Fibroblast of lung (primary cell): ENCODE data around the gene PCBP3. TPM values are rescaled to one million over a fixed set of nuclear protein-coding genes. Genes with fewer than 3 reads are reported as not detected.

Experiments
- DNase-seq, 2 donors: peaks; one replicate each; pipeline versions ENCODE4 v3.0.0 to v3.0.0-alpha.2; 2010; ENCODE audit warnings: low read depth in 2 of 2
- H2AFZ ChIP-seq: 2 replicates; pipeline ENCODE4 v1.5.1; 2012; ENCODE audit warnings: low read length, control low read depth, inconsistent platforms
- H3K27ac ChIP-seq: 2 replicates; pipeline ENCODE4 v1.5.1; 2011; ENCODE audit warnings: low read length, control low read depth; ENCODE audit not compliant: insufficient read depth
- H3K27me3 ChIP-seq: 2 replicates; pipeline ENCODE4 v1.5.1; 2011; ENCODE audit warnings: mild to moderate bottlenecking, low read length; ENCODE audit not compliant: control insufficient read depth, insufficient read depth
- H3K36me3 ChIP-seq: 2 replicates; pipeline ENCODE4 v1.5.1; 2011; ENCODE audit warnings: low read length; ENCODE audit not compliant: control insufficient read depth, insufficient read depth
- H3K4me1 ChIP-seq: 2 replicates; pipeline ENCODE4 v1.5.1; 2011; ENCODE audit warnings: low read length; ENCODE audit not compliant: control insufficient read depth, insufficient read depth; ENCODE audit errors: extremely low read depth
- H3K4me2 ChIP-seq: 2 replicates; pipeline ENCODE4 v1.5.1; 2011; ENCODE audit warnings: low read length, control low read depth; ENCODE audit not compliant: insufficient read depth; ENCODE audit errors: extremely low read depth
- H3K4me3 ChIP-seq, 4 experiments: fragments of 200-600 bp in 1 of 4; sonication (generic) in 1 of 4; replicated peaks in 1 of 4; 2 replicates each; pipeline ENCODE4 v1.5.1; 2011 to 2016; ENCODE audit warnings: low read length in 4 of 4, low read depth in 3 of 4, mild to moderate bottlenecking in 3 of 4, control low read depth in 2 of 4, inconsistent platforms in 1 of 4, mixed read lengths in 1 of 4; ENCODE audit not compliant: insufficient read depth in 1 of 4; ENCODE audit errors: control extremely low read depth in 1 of 4
- H3K79me2 ChIP-seq: 2 replicates; pipeline ENCODE4 v1.5.1; 2012; ENCODE audit warnings: mild to moderate bottlenecking, low read length, inconsistent platforms; ENCODE audit not compliant: control insufficient read depth, insufficient read depth
- H3K9ac ChIP-seq: 2 replicates; pipeline ENCODE4 v1.5.1; 2011; ENCODE audit warnings: mild to moderate bottlenecking, low read length, control low read depth; ENCODE audit not compliant: insufficient read depth
- H3K9me3 ChIP-seq: 2 replicates; pipeline ENCODE4 v1.5.1; 2012; ENCODE audit warnings: low read depth, low read length; ENCODE audit not compliant: control insufficient read depth, insufficient read depth
- H4K20me1 ChIP-seq: 2 replicates; pipeline ENCODE4 v1.5.1; 2011; ENCODE audit warnings: low read length; ENCODE audit not compliant: control insufficient read depth, insufficient read depth; ENCODE audit errors: extremely low read depth
- EZH2 ChIP-seq: IDR thresholded peaks from 2 replicates; pipeline ENCODE4 v1.5.1; 2012; ENCODE audit warnings: low read length, control low read depth, mild to moderate bottlenecking; ENCODE audit errors: missing control alignments
- polyA plus RNA-seq, 2 donors: library from polyadenylated mRNA; depleted of rRNA in 1 of 2; stranded (reverse) in 1 of 2; unstranded in 1 of 2; fragments of >200 nt; gene quantifications; 2 replicates each; pipeline ENCODE4 v1.2.1, GENCODE V29; 2011 to 2012; ENCODE audit warnings: missing spikeins in 1 of 2
- total RNA-seq: library from RNA; depleted of rRNA; stranded (reverse); fragments of >200 nt; gene quantifications from 2 replicates; pipeline ENCODE4 v1.2.1, GENCODE V29; 2014
- TF ChIP-seq, protein P1 (sequence below), 2 donors: IDR thresholded peaks in 1 of 2; conservative IDR thresholded peaks in 1 of 2; 1 replicate in 1 of 2; 2 replicates in 1 of 2; pipeline ENCODE4 v1.5.1; 2011 to 2012; ENCODE audit warnings: low read length in 2 of 2, control low read depth in 1 of 2, inconsistent platforms in 1 of 2, low read depth in 1 of 2, mild to moderate bottlenecking in 1 of 2

PCBP3 gene
- total and polyA plus RNA-seq, 2 donors (not counting 1 experiment from before 2014, with no cell fraction given), result 0.51 to 1.7 TPM

DNA sequence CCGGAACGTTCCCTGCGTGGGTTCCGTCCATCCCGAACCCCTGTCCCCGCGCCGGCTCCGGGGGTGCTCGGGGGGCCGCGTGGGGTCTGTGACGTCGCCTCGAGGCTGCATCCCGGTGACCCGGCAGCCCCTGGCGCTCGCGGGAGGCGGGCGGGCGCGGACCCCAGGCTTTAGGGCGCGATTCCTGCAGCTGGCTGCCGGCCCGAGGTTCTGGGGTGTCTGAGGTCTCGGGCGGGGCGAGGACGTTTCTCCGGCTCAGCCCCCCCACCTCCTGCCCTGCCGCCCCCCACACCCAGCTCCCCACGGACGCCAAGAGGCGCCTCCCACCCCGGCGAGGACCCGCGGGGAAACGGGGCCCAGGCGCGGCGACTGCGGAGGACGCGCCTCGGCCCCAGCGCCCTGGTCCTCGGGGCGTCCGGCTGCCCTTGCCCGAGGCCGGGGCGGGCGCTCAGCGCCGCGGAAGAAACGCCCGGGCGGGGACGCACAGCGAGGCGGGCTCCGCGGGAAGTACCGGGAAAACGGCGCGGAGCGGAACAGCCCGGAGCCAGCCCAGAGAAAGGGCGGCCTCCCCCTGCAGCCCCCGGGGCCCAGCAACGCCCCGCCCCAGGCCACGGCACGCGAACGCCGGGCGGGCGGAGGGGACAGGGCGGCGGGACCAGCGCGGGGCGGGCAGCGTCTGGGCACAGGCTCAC is 1.3 kb upstream of the PCBP3 start:
- Histone ChIP-seq H3K4me3 (no peak overlapping the region), H3K4me2 (no peak overlapping the region), H3K9ac (no peak overlapping the region), H3K9me3 (no peaks in the 10 kb centered on the region), H2AFZ (no peak overlapping the region), H3K27ac (no peak overlapping the region), H3K36me3 (no peaks in the 10 kb centered on the region), H3K27me3 (peaks cover 7% of the 10 kb centered on the region), H4K20me1 (no peaks in the 10 kb centered on the region), H3K79me2 (no peaks in the 10 kb centered on the region), H3K4me1 (no peaks in the 10 kb centered on the region)
- TF ChIP-seq, protein P1, sequence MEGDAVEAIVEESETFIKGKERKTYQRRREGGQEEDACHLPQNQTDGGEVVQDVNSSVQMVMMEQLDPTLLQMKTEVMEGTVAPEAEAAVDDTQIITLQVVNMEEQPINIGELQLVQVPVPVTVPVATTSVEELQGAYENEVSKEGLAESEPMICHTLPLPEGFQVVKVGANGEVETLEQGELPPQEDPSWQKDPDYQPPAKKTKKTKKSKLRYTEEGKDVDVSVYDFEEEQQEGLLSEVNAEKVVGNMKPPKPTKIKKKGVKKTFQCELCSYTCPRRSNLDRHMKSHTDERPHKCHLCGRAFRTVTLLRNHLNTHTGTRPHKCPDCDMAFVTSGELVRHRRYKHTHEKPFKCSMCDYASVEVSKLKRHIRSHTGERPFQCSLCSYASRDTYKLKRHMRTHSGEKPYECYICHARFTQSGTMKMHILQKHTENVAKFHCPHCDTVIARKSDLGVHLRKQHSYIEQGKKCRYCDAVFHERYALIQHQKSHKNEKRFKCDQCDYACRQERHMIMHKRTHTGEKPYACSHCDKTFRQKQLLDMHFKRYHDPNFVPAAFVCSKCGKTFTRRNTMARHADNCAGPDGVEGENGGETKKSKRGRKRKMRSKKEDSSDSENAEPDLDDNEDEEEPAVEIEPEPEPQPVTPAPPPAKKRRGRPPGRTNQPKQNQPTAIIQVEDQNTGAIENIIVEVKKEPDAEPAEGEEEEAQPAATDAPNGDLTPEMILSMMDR (conservative IDR thresholded peaks at IDR 0.05 in 1 of 2, IDR thresholded peaks at IDR 0.05 in 1 of 2; ENCODE audit: low read depth in 1 of 2, low read length in 2 of 2), result no peak
- TF ChIP-seq EZH2, result no peak
- DNase-seq, result peak in 1 of 2 donors; percentile 31

DNA sequence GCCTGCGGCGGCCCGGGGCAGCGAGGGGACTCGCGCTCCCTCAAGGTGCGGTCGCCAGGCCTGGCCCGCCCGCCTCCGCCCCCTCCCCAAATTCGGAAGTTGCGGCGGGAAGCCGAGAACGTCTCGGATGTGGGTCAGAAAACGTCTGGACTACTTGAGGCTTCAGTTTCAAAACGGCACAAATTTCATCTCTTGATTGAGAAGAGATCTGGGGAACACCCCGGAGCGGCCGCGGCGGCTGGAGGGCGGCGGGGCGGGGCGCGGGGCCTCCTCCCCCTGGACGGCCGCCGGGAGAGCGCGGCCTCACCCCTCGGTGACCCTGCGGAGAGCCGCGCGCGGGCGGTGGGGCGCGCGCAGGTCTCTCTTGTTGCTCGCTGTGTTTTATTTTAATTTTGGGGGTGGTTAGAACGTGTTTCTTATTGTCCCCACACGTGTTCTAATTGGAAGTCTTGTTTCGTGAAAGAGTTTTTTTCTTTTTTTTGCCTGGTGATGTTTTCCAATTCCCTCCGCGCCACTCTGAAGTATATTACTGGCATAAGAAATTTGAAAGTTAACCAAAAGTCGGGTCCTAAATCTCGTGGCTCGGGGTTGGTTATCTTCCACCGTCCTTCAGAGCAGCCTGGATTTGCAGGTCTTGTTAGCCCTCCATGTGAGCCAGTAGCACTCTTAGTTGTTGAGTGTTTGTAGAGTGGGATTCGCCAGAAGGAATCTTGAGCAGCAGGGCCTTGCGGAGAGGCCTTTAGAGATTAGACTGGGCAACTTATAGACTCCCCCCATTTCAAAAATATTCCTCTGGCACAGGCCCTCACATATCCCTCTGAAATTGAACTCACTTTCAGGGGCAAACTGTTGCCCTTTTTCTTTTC is 749 bp downstream of the PCBP3 start:
- peak in 1 of 2 donors; percentile 28 for DNase-seq
- no peaks in the 10 kb centered on the region for H3K9me3 ChIP-seq
- TF ChIP-seq EZH2, result no peak
- TF ChIP-seq, protein P1 (conservative IDR thresholded peaks at IDR 0.05 in 1 of 2, IDR thresholded peaks at IDR 0.05 in 1 of 2; ENCODE audit: low read depth in 1 of 2, low read length in 2 of 2), result no peak
- H3K4me2 ChIP-seq, result peak overlapping the region; percentile 44
- no peaks in the 10 kb centered on the region for H4K20me1 ChIP-seq
- H3K4me3 ChIP-seq, result peak overlapping the region in 3 of 4 experiments; percentile 14 to 86 (median 39)
- no peak overlapping the region for H2AFZ ChIP-seq
- H3K27me3 ChIP-seq, result peaks cover 7% of the 10 kb centered on the region
- no peak overlapping the region for H3K9ac ChIP-seq
- no peaks in the 10 kb centered on the region for H3K36me3 ChIP-seq
- H3K79me2 ChIP-seq, result no peaks in the 10 kb centered on the region
- no peak overlapping the region for H3K27ac ChIP-seq
- H3K4me1 ChIP-seq, result no peaks in the 10 kb centered on the region

DNA sequence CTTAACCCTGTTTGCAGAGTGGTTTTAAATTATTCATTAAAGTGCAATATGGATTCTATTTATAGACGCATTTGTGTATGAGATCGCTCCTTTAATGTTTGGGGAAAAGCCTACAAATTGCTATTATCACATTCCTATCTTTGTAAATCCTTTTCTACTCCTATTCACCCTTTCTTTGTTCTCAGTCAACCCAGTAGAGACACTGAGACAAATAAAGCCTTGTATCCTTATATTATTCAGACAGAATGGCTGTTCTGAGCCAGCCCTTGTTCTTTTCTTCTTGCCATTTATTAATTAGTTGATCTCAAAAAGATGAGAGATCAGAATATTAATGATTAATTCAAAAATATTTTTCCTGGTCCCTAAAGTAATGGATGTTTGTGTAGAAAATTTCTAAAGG is 8.4 kb downstream of the PCBP3 start:
- no peak overlapping the region for H3K4me2 ChIP-seq
- H4K20me1 ChIP-seq, result no peaks in the 10 kb centered on the region
- H2AFZ ChIP-seq, result no peak overlapping the region
- no peaks in the 10 kb centered on the region for H3K79me2 ChIP-seq
- DNase-seq, result no peak
- no peaks in the 10 kb centered on the region for H3K9me3 ChIP-seq
- H3K27me3 ChIP-seq, result no peaks in the 10 kb centered on the region
- no peak overlapping the region for H3K4me3 ChIP-seq
- no peaks in the 10 kb centered on the region for H3K36me3 ChIP-seq
- H3K4me1 ChIP-seq, result peaks cover 2% of the 10 kb centered on the region
- TF ChIP-seq, protein P1 (conservative IDR thresholded peaks at IDR 0.05 in 1 of 2, IDR thresholded peaks at IDR 0.05 in 1 of 2; ENCODE audit: low read depth in 1 of 2, low read length in 2 of 2), result no peak
- no peak for TF ChIP-seq EZH2
- H3K9ac ChIP-seq, result no peak overlapping the region
- H3K27ac ChIP-seq, result no peak overlapping the region
